ENCODE results near the gene TNFRSF25.

Gene TNFRSF25

GRCh38 chr1:6467744-6468688 is 2.0 kb upstream of the TNFRSF25 start:
- Histone ChIP-seq H3K79me2 (ENCODE audit: insufficient read depth, low read depth) (no peaks in the 10 kb centered on the region), H3K4me1 (ENCODE audit: low read depth, poor library complexity, severe bottlenecking) (peaks cover 8% of the 10 kb centered on the region), H4K20me1 (ENCODE audit: insufficient read depth) (no peaks in the 10 kb centered on the region), H2AFZ (ENCODE audit: low read depth) (no peak overlapping the region), H3K36me3 (ENCODE audit: insufficient read depth) (no peaks in the 10 kb centered on the region), H3K4me2 (no peak overlapping the region), H3K27me3 (ENCODE audit: insufficient read depth, low read depth) (peaks cover 33% of the 10 kb centered on the region), H3K9ac (no peak overlapping the region), H3K4me3 (IDR thresholded peaks at IDR 0.05; ENCODE audit: insufficient read depth, low read depth, low read length) (no peak overlapping the region), H3K27ac (no peak overlapping the region)
- TF ChIP-seq, protein P1, sequence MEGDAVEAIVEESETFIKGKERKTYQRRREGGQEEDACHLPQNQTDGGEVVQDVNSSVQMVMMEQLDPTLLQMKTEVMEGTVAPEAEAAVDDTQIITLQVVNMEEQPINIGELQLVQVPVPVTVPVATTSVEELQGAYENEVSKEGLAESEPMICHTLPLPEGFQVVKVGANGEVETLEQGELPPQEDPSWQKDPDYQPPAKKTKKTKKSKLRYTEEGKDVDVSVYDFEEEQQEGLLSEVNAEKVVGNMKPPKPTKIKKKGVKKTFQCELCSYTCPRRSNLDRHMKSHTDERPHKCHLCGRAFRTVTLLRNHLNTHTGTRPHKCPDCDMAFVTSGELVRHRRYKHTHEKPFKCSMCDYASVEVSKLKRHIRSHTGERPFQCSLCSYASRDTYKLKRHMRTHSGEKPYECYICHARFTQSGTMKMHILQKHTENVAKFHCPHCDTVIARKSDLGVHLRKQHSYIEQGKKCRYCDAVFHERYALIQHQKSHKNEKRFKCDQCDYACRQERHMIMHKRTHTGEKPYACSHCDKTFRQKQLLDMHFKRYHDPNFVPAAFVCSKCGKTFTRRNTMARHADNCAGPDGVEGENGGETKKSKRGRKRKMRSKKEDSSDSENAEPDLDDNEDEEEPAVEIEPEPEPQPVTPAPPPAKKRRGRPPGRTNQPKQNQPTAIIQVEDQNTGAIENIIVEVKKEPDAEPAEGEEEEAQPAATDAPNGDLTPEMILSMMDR (conservative IDR thresholded peaks at IDR 0.05; ENCODE audit: low read depth, low read length), result no peak

GRCh38 chr1:6467224-6467623 is 1.3 kb upstream of the TNFRSF25 start:
- no peaks in the 10 kb centered on the region for H3K36me3 ChIP-seq (ENCODE audit: insufficient read depth)
- TF ChIP-seq, protein P1 (conservative IDR thresholded peaks at IDR 0.05; ENCODE audit: low read depth, low read length), result no peak
- no peak overlapping the region for H3K9ac ChIP-seq

DNA sequence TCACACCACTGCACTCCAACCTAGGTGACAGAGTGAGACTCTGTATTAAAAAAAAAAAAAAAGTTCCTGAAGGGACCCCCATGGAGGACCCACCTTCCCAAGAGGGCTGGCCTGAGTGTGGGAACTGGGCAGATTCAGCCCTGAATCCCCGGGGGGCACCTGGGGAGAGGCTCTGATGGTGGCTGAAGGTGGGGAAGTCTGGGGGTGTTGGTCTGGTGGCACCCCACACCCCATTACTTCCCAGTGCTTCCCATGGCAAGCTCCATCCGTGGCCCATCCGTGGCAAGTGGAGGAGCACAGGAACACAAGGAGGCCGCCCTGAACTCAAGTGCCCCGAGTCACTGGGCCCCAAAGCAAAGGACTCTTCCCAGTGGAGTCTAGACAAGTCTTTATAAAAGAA is 778 bp upstream of the TNFRSF25 start:
- no peak overlapping the region for H3K4me2 ChIP-seq
- peaks cover 33% of the 10 kb centered on the region for H3K27me3 ChIP-seq (ENCODE audit: insufficient read depth, low read depth)
- no peaks in the 10 kb centered on the region for H4K20me1 ChIP-seq (ENCODE audit: insufficient read depth)
- TF ChIP-seq, protein P1 (conservative IDR thresholded peaks at IDR 0.05; ENCODE audit: low read depth, low read length), result no peak
- no peaks in the 10 kb centered on the region for H3K79me2 ChIP-seq (ENCODE audit: insufficient read depth, low read depth)
- peaks cover under 1% of the 10 kb centered on the region for H3K4me1 ChIP-seq (ENCODE audit: low read depth, poor library complexity, severe bottlenecking)
- no peak overlapping the region for H3K4me3 ChIP-seq (IDR thresholded peaks at IDR 0.05; ENCODE audit: insufficient read depth, low read depth, low read length)
- no peak overlapping the region for H3K9ac ChIP-seq
- no peak overlapping the region for H3K27ac ChIP-seq
- no peaks in the 10 kb centered on the region for H3K36me3 ChIP-seq (ENCODE audit: insufficient read depth)
- H2AFZ ChIP-seq (ENCODE audit: low read depth), result no peak overlapping the region

More at GRCh38 chr1:6467224-6467623, 1.3 kb upstream of the TNFRSF25 start:
- Histone ChIP-seq H2AFZ (ENCODE audit: low read depth) (no peak overlapping the region), H3K27ac (no peak overlapping the region), H4K20me1 (ENCODE audit: insufficient read depth) (no peaks in the 10 kb centered on the region), H3K4me3 (IDR thresholded peaks at IDR 0.05; ENCODE audit: insufficient read depth, low read depth, low read length) (no peak overlapping the region), H3K79me2 (ENCODE audit: insufficient read depth, low read depth) (no peaks in the 10 kb centered on the region), H3K27me3 (ENCODE audit: insufficient read depth, low read depth) (peaks cover 33% of the 10 kb centered on the region), H3K4me2 (no peak overlapping the region), H3K4me1 (ENCODE audit: low read depth, poor library complexity, severe bottlenecking) (peaks cover 5% of the 10 kb centered on the region)

GRCh38 chr1:6465461-6466005 is 440 bp downstream of the TNFRSF25 start:
- no peak overlapping the region for H2AFZ ChIP-seq (ENCODE audit: low read depth)
- H3K27me3 ChIP-seq (ENCODE audit: insufficient read depth, low read depth), result peaks cover 39% of the 10 kb centered on the region
- H3K36me3 ChIP-seq (ENCODE audit: insufficient read depth), result no peaks in the 10 kb centered on the region
- H3K4me2 ChIP-seq, result no peak overlapping the region
- H3K79me2 ChIP-seq (ENCODE audit: insufficient read depth, low read depth), result no peaks in the 10 kb centered on the region
- no peak overlapping the region for H3K27ac ChIP-seq
- H3K4me3 ChIP-seq (IDR thresholded peaks at IDR 0.05; ENCODE audit: insufficient read depth, low read depth, low read length), result no peak overlapping the region
- H3K4me1 ChIP-seq (ENCODE audit: low read depth, poor library complexity, severe bottlenecking), result peaks cover 2% of the 10 kb centered on the region
- TF ChIP-seq, protein P1 (conservative IDR thresholded peaks at IDR 0.05; ENCODE audit: low read depth, low read length), result no peak
- H3K9ac ChIP-seq, result no peak overlapping the region
- no peaks in the 10 kb centered on the region for H4K20me1 ChIP-seq (ENCODE audit: insufficient read depth)

All from KMS-11 (cell line).